GM19463 (cell line): ENCODE data around the gene CPEB1.
A peak's percentile ranks its signal among the peaks of the same experiment; 100 is the strongest.
"Not testable (repeated sequence)": the region's sequence is repeated elsewhere in the genome, so short reads cannot be mapped to it uniquely, and the experiment has no call there.

Source experiments
- ATAC-seq: cut with Tn5 transposase; IDR thresholded peaks from one replicate; pipeline ENCODE4 v1.9.1; 2021; ENCODE audit warnings: mild to moderate bottlenecking, moderate library complexity; ENCODE audit not compliant: unreplicated experiment

CPEB1 gene

DNA sequence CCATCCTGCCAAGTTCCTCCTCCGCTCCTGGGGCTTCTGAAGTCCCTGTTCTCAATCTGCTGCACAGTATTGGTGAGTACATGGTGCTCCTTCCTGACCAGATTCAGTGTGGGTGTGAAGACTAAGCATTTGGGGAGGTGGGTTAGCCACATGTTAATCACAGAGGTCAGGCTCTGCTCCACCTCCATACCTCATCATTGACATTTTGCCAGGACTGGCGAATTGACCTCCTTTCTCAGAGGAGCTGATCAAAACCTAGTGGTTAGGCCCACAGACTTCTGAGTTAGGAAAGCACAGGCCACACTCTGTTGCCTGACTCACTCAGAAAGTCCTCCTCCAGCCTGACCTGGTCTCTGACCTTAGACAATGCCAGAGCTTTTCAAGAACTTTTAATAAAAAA is 98.5 kb downstream of the CPEB1 start:
- ATAC-seq = peak; percentile 33

DNA sequence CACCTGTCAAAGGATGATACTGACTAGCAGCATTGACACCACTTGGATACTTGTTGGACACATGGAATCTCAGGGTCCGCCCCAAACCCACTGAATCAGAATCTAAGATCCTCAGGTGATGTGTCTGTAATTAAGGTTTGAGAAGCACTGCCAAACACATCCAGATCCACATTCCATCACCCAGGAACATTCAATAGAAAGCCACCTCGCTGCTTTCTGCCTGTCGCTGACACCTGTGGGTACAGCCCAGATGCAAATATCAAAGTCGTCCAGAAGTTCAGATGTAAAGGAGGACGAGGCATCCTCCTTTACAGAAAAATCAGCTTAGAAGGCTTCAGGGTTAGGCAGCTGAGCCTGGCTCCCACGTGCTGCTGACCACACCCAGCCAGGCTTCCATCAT is 101.7 kb downstream of the CPEB1 start:
- no peak for ATAC-seq

DNA sequence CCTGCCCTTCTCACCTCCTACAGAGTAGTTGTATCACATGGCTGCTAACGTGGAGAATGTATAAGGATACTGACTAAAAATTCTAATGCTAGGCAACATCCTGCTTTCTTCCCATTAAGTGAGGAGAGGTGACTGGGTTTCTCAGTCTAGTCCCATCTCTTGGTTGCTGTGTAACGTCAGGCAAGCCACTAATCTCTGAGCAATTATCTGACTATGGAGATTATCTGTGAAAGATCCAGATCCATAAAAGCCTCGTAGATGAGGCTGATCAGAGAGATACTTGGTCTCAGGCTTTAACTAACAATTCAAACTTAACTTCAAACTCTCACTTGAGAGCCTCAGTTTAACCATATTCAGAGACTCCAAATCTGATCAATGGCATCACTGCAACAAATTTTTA is 102.2 kb downstream of the CPEB1 start:
- no peak for ATAC-seq

- no peak for ATAC-seq
Measured at GRCh38 chr15:82544431-82544830, 102.7 kb downstream of the CPEB1 start.

GRCh38 chr15:82543160-82543559 is 104.0 kb downstream of the CPEB1 start:
- no peak for ATAC-seq

DNA sequence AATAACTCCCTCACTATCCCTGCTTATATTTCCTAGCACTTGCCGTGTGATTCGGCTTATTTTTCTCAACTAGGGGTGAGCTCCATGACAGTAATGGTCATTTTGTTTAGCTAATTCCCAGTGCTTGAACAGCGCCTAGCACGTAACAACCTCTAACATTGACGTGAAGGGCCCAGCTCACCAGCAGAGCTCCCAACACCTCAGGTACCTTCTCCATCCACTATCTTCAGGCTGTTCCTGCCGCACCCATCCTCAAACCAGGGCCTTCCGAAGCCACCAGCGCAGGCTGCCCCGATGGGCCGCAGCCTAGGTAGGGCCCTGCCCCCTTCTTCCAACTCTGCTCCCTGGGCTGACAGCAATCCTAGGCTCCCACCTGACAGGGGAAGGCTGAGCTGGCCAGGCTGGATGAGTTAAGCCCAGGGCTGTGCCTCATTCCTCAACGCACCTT is 106.2 kb downstream of the CPEB1 start:
- ATAC-seq = no peak

DNA sequence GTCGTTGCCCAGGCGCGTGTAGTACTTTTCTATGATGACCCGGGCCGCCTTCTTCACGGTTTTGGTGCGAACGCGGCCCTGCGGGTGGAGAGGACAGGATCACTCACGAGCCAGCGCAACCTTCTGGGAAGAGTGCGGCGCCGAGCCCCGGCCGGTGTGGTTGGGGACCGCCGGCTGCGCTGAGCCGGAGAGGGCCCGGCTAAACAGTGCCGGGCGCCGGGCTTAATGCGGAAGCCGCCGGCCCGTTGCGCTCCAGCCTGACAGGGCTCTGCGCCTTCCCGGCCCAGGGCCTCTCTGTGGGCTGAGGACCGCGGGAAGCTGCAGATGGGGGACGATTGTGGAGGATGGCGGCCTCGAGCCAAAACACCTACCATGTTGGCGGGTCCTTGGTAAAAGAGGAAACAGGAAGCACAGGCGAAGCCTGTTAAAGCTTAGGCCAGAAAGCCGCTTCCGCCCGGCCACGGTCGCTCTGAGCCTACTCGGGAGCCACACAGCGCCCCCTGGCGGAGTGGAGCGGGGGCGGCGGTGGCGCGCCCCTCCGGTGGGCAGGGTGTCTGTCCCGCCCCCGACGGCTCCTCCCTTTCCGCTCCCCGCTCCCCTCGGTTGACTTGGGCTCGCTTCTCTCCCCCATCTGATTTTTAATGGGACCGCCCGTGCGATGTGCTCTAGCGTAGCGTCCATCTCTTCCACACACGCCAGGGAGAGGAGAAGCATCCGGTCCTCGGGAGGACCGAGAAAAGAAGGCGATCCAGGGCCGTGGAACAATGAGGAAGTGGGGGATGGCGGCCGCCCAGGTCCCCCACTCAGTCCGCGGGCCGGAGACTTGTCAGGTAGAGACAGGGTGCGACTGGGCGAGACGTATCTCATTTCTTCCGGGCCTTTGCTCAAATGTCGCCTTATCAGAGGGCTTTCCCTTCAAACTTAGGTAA is 106.8 kb downstream of the CPEB1 start, which contains the start of gene RPS17:
Gene RPS17 (minus strand): TSS at position 403 of the 929 bp plus-strand sequence. CDS start 29 bp downstream, at position 374.
- peak; percentile 96 for ATAC-seq

- no peak for ATAC-seq
Measured at GRCh38 chr15:82539691-82540054, 107.5 kb downstream of the CPEB1 start.

- ATAC-seq = no peak
Measured at GRCh38 chr15:82538961-82539690, 108.0 kb downstream of the CPEB1 start.

DNA sequence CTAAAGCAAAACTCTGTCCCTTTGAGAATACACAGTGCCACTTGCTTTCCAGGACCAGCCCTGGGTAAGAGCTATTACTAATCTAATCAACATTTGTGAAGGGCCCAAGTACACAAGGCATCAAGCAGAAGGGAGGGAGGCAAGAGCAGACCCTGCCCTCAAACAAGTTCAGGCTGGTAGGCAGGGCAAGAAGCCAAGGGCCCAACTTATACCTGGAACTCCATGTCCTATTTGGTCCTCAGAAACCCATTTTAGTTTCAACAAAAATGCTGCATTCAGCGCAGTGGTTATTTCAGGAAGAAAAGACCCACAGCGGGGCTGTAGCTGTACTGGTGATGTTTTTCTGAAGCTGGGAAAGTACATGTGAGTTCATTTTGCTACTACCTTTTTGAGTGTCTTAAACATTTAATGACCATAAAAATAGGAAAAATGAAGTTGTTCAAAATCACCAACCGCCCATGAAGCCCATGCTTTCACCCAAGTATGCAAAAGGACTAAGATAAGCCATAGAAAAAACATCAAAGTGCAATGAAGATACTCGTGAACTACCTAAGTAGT is 109.7 kb downstream of the CPEB1 start:
- ATAC-seq = no peak

DNA sequence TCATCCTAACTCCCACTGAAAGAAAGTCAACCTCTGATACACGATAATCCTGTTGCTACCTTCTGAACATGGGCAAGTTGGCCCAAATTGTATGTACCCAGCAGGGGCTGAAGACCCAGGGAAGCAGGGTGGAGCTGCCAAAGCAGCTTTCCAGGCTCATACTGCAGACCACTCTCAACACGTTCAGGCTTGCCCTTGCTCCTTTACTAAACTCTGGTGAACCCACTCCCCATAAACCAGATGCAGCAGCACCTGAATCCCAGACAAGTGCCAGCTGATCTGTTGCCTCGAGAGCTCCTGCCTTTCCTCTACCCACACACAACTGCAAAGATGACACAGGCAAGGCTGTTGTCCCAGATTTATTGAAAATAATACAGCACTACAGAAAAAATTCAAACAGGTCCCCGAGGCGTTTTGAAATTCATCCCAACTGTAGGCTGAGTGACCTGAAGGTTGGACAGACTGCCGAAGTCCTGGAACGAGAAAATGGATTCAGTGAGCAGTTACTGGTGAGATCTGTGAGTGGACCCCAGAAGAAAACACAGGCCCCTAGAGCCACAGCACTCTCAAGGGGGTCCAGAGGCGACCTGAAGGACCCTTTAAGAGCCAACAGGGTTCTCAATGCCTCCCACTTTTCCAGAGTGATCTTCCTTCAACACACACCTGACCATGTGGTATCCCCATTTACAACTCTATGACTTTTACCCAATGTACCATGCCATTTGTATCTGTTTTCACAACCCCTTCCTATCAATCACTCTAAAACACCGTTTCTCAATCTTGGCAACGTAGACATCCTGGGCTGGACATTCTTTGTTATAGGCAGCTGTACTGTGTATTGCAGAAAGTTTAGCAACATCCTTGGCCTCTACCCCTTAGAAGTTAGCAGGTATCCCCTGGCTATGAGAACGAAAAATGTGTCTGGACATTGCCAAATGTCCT is 110.5 kb downstream of the CPEB1 start:
- ATAC-seq = no peak

DNA sequence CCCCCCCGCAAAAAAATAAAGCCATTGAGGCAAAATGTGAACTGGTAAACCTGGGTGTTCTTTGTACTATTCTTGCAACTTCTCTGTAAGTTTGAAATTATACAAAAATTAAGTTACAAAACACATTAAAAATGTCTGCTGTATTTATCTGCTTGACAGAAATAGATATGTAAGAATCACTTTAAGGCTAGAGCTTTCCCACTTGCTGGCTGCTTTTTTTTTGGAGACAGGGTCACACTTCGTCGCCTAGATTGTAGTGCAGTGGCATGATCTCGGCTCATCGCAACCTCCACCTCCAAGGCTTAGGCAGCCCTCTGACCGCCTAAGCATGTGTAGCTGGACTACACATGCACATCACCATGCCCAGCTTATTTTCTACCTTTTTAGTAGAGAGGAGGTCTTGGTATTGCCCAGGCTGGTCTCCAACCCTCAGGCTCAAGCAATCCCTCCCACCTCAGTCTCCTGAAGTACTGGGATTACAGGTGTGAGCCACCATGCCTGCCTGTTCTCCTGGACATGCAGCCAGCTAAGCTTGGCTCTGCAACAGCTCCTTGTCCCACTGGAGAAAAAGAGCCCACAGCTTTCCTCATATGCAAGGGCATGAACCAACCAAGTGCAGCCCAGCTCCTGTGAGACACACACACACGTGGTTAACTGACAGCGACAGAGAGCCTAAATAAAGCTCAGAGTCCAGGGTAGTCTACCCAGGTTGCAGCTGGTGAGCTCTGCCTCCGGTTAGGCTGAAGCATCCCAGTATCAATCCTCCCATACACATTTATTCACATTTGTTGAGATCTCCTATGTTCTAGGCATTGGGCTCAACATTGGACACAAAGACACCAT is 111.4 kb downstream of the CPEB1 start:
- ATAC-seq = no peak

GRCh38 chr15:82535151-82535550 is 112.0 kb downstream of the CPEB1 start:
- not testable (repeated sequence) for ATAC-seq

- not testable (repeated sequence) for ATAC-seq
Measured at GRCh38 chr15:82534457-82534861, 112.7 kb downstream of the CPEB1 start.

GRCh38 chr15:82533801-82534200 is 113.4 kb downstream of the CPEB1 start:
- ATAC-seq = no peak

- no peak for ATAC-seq
Measured at GRCh38 chr15:82532991-82533481, 114.1 kb downstream of the CPEB1 start.

DNA sequence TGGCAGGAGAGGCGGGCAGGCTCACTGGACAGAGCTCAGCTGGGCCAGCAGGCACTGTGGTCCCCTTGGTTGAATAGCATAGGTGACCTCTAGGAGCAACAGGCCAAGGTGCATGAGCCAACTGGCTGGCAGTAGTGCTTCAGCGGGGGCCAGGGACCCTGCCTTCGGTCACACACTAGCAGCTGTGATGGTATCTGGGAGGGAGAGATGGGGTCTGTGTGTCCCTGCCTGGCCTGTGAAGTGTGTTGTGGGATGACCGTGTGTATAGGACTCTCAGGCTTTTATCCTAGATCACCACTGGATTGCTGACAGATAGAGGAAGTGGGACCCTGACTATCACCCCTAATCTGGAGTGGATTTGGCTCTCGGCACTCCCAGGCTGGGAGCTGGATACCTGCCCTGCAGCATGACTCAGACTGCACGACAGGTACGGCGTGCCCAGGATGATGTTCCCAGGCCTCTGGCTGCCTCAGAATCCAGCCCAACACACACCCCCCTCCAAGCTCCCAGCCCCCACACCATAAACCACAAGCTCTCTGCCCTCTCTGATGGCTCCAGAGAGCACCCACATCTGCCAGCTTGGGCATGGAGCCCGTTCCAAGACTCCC is 114.7 kb downstream of the CPEB1 start:
- ATAC-seq = no peak

DNA sequence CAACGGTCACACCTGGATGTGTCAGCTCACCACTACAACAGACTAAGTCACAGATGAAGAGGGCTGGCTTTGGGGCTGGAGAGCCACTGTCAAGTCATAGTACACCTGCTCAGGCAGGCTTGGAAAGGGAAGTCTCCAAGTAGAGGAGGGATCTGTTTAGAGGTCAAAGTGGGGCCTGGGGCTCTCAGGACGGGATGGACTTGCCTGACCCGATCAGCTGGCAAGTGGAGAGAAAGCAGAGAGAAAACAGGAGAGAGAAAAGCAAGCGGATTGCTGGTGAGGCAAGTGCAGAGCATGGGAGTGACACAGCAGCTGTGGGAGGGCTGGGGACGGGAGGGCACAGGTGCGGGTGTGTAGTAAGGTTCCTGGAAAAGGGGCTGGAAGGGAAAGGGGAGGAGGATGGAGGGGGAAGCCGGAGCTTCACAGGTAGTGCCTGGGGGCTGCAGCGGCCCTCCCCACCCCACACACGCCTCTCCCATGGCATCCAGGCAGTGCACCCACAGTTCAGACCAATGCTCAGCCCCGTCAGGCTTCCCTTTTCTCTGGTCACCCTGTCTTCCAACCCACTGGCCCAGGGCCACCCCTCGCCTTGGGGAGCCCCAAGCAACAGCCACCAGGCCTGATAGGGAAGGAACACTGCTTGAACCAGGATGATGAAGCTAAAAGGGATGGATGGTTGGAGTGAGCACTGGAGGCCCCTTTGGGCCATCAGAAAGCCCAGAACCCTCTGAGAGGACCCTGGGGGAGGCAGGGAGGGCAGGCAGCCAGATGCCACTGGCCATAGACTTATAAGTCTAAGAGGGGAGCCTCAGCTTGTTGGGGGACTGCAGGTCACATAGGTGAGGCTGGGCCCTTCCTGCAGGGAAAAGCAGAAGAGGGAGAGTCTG is 115.4 kb downstream of the CPEB1 start:
- no peak for ATAC-seq
